Erythroblast (primary cell): ENCODE data around the gene DPH6.

Experiments
- DNase-seq, 2 experiments: peaks; one replicate each; lab custom pipeline; 2025; lab: John Stamatoyannopoulos, UW
- GATA1 ChIP-seq: IDR thresholded peaks from 2 replicates; pipeline ENCODE4 v1.6.1; 2011; ENCODE audit warnings: low read depth, mild to moderate bottlenecking, control low read depth, low read length, moderate library complexity
- POLR2A ChIP-seq: IDR thresholded peaks from 2 replicates; pipeline ENCODE4 v1.6.1; 2011; ENCODE audit warnings: mild to moderate bottlenecking, low read length

DPH6 gene

DNA sequence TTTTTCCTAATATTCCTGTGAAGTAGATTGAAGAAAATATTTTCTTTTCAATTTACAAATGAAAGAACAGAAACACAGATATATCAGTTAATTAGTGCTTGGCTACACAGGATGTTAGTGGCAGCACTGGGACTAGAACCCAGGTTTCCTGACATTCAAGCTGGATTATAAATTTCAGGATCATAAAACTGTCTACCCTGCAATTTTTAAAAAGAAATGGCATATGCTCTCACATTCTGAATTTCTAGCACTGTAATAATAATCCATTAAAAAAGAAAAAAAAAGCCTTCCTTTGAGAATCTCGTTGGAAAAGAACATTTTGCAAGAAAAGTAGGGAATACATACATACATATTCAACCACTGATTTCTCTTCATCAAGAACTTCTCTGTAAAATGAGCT is 9.3 kb upstream of the DPH6 start:
- no peak for DNase-seq
- TF ChIP-seq POLR2A (no peak), GATA1 (no peak)

DNA sequence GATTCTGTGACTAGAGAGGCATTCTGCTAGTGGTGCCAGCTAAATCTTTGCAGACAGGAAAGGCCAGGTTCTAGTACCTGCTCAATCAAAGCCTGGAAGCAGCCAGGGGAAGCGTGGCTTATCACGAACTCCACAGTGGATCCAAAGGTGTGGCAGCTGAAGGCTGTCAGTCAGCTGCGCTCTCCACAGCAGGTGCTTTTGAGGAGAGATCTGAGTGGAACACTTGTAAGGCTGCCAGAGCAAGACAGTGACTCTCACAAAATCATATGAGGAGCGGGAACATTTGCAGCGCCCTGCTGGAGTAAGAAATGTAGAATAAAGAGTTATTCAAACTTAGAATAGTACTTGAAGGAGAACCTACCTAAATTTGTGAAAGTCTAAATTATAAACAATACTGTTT is 5.0 kb upstream of the DPH6 start:
- no peak for DNase-seq
- TF ChIP-seq POLR2A: no peak

DNA sequence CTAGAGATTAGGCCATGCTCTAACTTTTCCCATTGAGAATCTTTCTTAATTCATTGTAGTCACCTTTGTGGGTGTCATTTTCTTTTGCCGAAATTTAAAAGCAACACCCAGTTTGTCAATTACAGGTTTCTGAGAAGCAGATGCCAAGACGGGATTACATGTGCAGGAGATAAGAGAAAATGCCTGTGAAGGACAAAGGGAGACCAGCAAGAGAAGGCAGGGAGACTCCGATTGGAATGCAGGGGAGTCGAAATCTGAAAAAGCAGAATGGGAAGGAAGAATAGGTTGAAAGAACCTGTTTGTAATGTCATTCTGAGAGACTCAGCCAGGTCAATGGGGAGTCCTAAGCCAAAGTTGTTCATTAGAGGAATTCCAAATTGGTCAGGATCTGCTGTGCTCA is 3.6 kb upstream of the DPH6 start:
- TF ChIP-seq POLR2A (no peak), GATA1 (no peak)
- DNase-seq: no peak

DNA sequence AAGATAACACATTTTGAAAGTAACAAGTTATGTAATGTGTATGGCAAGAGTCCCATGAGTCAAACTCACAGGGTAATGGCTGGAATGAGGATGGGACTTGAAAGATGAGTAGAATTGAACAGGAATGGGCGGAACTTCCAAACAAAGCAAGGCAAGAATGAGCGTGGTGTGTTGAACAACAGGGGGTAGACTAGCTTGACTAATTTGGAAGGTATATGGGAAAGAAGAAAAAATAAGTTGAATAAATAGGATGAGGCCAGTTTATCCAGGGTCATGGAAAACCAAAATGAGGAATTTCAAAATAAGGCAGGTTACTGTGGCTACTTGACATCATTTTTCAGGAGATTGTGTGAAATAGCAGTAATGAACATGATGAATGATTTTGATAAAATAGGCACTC is 2.5 kb upstream of the DPH6 start:
- DNase-seq: peak in 1 of 2 experiments; percentile 12
- no peak for TF ChIP-seq POLR2A
- no peak for TF ChIP-seq GATA1

DNA sequence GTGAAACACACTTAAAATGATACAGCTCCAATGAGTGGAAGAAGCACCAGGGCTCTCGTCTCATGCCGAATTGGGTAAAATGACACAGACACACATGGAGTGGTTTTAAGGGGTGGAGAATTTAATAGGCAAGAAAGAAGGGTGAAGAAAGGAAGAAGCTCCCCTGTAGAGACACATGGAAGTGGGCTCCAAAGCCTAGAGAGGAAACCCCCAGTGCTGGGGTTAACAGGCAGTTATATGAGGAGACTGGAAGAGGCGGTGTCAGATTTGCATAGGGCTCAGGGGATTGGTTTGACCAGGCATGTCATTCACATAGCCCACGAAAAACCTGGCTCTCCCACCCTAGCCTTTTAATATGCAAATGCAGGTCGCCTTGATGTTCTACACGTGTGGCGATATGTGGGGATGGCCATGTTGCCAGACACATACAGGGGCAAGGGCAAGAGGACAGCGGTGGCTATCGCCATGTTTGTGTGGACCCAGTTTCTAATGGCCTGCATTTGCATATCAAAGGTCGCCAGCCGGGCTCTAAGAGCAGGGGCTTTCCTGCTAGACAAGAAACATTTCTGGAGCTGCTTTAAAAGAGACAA is 1.9 kb upstream of the DPH6 start:
- DNase-seq: no peak
- TF ChIP-seq POLR2A: no peak
- TF ChIP-seq GATA1: no peak

DNA sequence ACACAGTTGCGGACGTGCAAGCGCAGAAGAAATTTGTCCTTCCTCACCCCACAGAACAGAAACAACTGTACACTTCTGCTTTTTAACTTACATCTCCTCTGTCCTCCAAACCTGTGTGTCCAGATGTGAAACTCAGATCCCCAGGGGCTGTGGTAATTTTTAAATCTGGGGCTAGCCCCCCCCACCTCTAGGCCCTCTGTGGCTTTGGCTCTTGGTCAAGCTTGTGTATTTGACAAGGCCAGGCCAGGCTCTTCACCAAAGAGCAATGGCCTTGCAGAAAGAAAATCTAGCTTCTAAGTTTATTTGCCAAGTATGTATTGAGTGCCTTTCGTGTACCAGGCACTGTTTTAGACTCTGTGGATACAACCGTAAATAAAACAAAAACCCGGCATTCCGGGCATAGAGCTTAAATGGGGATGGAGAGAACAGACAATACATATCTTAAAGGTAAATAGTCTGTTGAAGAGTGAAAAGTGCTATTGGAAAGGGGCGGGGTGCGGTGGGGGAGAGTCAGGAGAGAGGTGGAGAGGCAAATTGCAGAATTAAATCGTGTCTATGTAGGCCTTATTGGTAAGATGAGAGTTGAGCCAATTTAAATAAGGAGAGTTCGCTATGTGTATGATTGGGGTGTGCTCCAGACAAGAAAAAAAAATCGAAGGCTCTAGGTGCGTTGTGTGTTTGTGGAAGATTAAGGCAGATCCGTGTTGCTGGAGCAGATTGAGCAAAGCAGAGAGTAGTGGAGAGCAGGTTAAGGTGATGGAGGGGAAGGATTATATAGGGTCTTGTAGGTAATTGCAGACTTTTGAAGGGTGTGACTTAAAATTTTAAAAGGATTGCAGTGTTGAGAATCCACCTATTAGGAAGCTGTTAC is 781 bp upstream of the DPH6 start:
- DNase-seq: no peak
- TF ChIP-seq GATA1 (no peak), POLR2A (no peak)

DNA sequence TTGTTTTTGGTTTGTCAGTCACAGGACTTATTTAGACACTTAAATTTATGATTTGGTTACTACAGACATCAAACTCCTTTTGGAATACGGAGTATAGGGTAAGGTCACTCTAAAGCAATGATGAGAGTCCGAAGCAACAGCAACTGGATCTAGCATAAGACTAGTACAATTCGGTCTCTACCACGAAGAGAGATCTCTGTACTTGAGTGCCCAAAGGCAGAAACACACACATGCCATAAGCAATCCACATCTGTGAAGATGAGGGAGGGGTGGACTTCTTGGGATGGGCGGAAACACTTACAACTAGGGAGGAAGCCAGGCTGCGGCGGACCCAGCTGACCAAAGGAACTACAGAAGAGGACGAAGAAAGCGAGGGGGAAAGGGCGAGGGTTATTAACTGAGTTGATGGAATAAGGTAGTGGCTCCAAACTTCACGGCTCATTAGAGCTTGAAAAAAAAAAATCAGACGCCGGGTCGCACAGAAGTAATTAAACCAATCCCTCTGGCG is 595 bp downstream of the DPH6 start:
- DNase-seq: peak; percentile 73 to 86
- TF ChIP-seq GATA1 (no peak), POLR2A (no peak)

DNA sequence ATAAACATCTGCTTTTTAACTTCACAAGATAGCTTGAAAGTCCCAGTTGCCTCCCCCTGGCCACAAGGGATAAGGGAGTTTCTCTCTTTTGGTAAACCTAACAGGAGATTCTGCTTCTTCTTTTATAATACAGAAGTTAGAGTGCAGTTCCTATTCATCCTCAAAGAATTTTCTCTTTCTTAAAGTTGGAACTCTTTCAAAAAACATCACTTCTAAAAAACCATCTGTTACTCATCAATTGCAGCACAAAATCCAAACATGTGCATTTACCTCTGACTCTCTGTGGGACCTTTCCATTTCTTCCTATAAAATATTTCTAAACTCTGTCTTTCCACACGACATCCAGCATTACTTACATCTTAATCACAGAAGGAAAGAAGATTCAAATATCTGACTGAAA is 5.1 kb downstream of the DPH6 start:
- no peak for TF ChIP-seq GATA1
- TF ChIP-seq POLR2A: no peak
- no peak for DNase-seq

DNA sequence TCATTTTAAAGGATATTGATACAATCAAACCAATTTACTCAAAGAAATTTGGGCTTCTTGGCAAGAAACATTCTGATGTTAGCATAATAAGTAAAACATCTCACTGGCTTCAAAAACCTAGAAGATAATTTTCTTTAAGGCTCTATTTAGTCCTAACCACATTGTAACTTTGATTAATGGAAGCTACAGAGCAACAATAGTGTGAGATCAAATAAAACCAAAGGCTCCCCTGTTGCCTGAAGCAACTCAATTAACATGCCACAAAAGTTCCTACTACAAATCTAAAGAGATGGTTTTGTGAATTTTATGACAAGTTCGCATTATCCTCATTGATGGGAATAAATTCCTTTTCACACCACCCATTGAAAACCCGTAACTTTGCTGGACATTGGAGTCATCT is 5.9 kb downstream of the DPH6 start:
- TF ChIP-seq GATA1 (no peak), POLR2A (no peak)
- DNase-seq: no peak

DNA sequence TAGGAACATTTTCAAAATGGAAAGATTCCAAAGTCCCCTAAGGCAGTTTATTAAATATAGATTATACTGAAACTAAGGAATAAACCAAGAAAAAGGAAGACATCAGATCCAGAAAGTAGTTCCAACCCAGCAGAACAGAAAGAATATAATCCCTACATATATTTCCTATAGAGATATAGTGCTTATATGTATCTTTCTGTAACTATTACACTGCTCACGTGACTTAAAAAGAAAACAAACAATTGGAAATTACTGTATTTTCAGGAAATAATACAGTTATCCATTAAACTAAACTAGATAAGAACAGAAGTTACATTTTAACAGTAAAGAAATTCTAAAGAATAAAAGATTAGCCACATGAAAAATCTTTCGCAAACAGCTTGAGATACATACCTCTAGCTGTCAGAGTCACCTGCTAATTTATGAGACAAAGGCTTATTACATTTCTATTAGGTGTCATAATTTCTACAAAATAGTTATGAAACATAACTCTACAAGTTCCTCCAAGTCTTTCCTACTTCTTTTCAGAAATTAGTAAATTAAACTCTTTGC is 10.5 kb downstream of the DPH6 start:
- TF ChIP-seq POLR2A (no peak), GATA1 (no peak)
- DNase-seq: no peak

DNA sequence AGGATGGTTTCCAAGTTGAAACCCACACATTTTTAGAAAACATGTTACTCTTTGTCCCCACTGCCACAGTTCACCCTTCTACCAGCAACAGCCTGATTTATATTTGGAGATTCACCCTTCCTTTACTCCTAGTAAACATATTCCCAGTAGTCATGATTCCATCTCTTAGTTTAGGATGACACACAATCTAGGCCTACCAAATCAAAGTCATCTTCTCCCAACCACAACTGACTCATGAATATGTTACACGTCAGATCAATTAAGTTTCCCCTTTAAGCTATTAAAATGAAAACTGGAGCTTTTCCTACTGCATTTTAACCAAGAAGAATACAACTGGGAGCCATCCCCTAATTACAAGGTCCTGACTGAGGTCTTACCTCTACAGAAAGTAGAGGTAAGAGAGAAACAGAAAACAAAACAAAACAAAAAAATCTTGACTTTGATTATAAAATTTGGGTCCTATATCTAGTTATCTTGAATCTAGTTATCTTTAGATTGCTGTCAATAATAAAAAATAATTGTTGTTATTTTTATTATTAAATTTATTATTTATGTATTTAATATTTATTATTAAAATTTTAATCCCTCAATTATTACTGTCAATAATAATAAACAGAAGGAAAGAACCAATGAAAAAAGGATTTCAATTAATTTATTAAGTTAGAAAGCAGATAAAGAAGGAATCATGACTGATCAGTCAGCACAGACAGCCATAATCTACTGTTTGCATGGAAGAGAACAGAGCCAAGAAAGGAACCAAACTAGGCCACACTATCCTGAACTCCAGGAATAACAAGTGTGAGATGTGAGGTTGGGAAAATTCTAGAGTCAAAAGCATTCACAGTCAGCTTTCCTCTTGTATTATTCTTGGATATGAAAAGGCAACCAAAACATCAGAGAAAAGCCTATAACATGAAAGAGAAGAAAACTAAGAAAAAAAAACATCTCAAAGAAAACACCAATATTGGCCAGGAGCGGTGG is 12.5 kb downstream of the DPH6 start:
- no peak for TF ChIP-seq GATA1
- TF ChIP-seq POLR2A: no peak
- DNase-seq: no peak

DNA sequence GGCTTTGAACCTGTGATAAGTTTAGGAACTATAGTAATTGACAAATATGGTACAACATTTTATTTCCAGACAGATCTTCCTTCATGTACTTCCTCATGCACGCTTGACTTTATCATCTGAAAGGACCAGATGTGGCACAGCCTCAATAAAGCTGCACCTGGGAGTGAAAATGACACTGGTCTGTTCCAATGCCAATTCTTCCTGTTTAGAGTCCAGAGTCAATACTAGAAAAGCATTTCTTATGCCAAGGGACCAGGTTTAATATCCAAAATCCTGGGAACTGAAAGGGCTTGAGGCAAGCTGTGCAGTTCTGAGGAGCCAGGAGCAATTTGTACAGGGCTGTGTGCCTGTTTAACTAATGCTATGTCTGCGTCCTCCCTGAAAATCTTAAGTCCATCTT is 15.3 kb downstream of the DPH6 start:
- no peak for TF ChIP-seq POLR2A
- no peak for TF ChIP-seq GATA1
- DNase-seq: no peak

DNA sequence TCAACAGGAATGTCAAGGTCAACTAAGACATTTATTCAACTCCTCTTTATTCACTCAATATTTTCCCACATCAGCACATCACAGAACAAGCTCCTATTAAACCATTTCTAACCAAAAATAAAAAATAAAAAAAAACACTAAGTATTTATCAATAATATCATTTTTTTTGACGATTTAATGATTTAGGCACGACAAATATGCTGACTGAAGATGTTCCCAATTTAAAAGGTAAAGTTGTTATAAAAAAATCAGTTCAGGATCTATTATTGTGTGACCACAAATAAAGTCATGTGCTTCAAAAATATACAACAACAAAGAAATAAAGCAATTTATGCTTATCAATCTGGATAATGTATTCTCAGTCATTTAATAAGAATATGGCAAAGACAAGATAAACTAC is 16.2 kb downstream of the DPH6 start:
- DNase-seq: no peak
- no peak for TF ChIP-seq POLR2A
- TF ChIP-seq GATA1: no peak
